ENCODE measurements around the gene MTX3. TPM values are rescaled to one million over a fixed set of nuclear protein-coding genes. Genes with fewer than 3 reads are reported as not detected.
A peak's percentile ranks its signal among the peaks of the same experiment; 100 is the strongest.

MTX3 gene
- total and polyA plus RNA-seq, 2 experiments from 2014 or later: 7.0 to 18.4 TPM

DNA sequence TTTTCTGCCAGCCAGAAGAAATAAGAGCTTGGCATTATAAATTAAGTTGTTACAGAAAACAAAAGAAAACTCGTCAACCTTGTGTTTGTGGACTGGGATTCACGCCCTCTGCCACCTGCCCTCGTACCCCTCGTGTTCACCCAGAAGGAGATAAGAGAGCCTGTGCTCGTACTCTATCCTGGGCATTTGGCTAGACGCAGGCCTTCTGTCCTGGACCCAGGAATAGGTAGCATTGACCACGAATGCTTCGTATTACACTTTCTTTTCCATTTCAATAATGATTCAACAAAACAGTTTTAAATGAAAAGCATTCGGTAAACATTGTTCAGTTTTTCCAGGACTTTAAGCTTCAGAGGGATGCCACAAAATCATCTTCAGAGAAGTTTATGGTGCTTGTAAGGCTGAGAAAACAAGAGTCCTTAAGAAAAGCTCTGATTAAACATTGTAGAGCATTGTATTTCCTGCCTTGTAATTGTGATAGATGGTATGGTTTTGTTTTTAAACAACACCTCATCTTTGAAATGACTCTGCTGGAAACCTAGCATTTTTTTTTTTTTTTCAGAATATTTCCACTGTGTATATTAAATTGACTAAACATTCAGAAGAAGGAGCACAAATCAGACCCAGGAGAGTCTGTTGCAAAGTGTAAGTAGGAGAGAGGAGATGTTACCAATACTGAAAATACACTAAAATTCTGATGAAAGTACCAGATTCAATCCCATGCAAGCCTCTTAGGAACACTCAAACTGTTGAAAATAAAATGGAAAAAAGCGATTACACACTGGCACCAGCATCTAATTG lies 27.6 kb downstream of the MTX3 start:
- TF ChIP-seq EZH2phosphoT487 (IDR thresholded peaks at IDR 0.05; ENCODE audit: insufficient read depth, low read depth) (no peak), EZH2 (IDR thresholded peaks at IDR 0.05; ENCODE audit: insufficient read depth, poor library complexity, severe bottlenecking) (no peak)
- H3K79me2 ChIP-seq (ENCODE audit: insufficient read depth): no peaks in the 10 kb centered on the region
- 50 to 51% methylated on average over 10 of the region's 10 CpGs for WGBS, 2 experiments (ENCODE audit: low coverage in 1 of 2, low lambda C conversion rate in 2 of 2, missing lambda C conversion rate in 2 of 2)
- no peaks in the 10 kb centered on the region for H3K36me3 ChIP-seq (ENCODE audit: low read depth)
- DNase-seq: no peak
- H3K27me3 ChIP-seq (replicated peaks; ENCODE audit: insufficient read depth): no peaks in the 10 kb centered on the region
- no peaks in the 10 kb centered on the region for H4K20me1 ChIP-seq (ENCODE audit: insufficient read depth)
- H3K4me2 ChIP-seq (ENCODE audit: unreplicated experiment): no peak overlapping the region
- no peaks in the 10 kb centered on the region for H3F3A ChIP-seq (ENCODE audit: insufficient read depth)
- no peak overlapping the region for H3K27ac ChIP-seq
- no peak overlapping the region for H3K4me3 ChIP-seq
- peaks cover 11% of the 10 kb centered on the region for H3K4me1 ChIP-seq (ENCODE audit: insufficient read depth)
- no peaks in the 10 kb centered on the region for H3K9me2 ChIP-seq (ENCODE audit: insufficient read depth)
- in situ Hi-C loops (cut with MboI): no loop called here
- H3K9ac ChIP-seq: no peak overlapping the region
- H3K9me3 ChIP-seq (ENCODE audit: low read depth): no peaks in the 10 kb centered on the region
- H2AFZ ChIP-seq: peak overlapping the region; percentile 65; the same call in 1 of the 2 replicates

DNA sequence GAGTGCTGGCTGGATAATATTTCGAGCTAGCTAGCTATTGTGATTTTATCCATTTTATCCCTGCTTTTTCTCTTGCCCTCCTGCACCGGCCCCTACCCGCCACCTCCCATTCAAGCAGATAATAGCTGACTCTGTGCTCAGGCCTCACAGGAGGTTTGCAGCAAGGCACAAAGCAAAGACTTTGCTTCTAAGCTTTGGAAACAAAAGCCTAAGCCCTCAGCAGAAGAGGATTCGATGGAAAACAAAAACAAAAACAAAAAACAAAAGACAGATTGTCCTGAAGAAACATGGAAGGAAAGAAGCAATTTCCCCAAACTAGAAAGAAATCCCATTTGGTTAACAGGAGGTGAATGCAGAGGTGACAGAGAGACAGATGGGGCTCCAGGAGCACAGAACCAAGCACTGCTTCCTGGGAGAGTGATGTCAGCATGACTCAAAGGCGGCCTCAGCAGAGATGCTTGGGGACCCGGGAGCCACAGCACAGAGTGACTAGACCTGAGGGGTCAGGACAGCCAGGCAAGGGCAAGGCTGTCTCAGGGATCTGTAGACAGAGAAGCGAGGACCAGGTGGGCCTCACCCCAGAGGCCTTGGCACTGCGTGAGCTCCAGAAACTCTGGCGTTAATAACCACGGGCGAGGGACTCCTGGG lies 28.4 kb downstream of the MTX3 start:
- no peaks in the 10 kb centered on the region for H3K27me3 ChIP-seq (replicated peaks; ENCODE audit: insufficient read depth)
- no peaks in the 10 kb centered on the region for H3K79me2 ChIP-seq (ENCODE audit: insufficient read depth)
- no peak overlapping the region for H3K27ac ChIP-seq
- H3K9me2 ChIP-seq (ENCODE audit: insufficient read depth): no peaks in the 10 kb centered on the region
- 53 to 54% methylated on average over 11 of the region's 11 CpGs for WGBS, 2 experiments (ENCODE audit: low coverage in 1 of 2, low lambda C conversion rate in 2 of 2, missing lambda C conversion rate in 2 of 2)
- H3K4me2 ChIP-seq (ENCODE audit: unreplicated experiment): no peak overlapping the region
- H2AFZ ChIP-seq: peak overlapping the region; percentile 65
- H3K9me3 ChIP-seq (ENCODE audit: low read depth): no peaks in the 10 kb centered on the region
- peaks cover 11% of the 10 kb centered on the region for H3K4me1 ChIP-seq (ENCODE audit: insufficient read depth)
- DNase-seq: peak; percentile 72
- H3K36me3 ChIP-seq (ENCODE audit: low read depth): no peaks in the 10 kb centered on the region
- in situ Hi-C loops (cut with MboI): no loop called here
- H3K9ac ChIP-seq: no peak overlapping the region
- no peak overlapping the region for H3K4me3 ChIP-seq
- no peaks in the 10 kb centered on the region for H3F3A ChIP-seq (ENCODE audit: insufficient read depth)
- TF ChIP-seq EZH2phosphoT487 (IDR thresholded peaks at IDR 0.05; ENCODE audit: insufficient read depth, low read depth) (no peak), EZH2 (IDR thresholded peaks at IDR 0.05; ENCODE audit: insufficient read depth, poor library complexity, severe bottlenecking) (no peak)
- no peaks in the 10 kb centered on the region for H4K20me1 ChIP-seq (ENCODE audit: insufficient read depth)

DNA sequence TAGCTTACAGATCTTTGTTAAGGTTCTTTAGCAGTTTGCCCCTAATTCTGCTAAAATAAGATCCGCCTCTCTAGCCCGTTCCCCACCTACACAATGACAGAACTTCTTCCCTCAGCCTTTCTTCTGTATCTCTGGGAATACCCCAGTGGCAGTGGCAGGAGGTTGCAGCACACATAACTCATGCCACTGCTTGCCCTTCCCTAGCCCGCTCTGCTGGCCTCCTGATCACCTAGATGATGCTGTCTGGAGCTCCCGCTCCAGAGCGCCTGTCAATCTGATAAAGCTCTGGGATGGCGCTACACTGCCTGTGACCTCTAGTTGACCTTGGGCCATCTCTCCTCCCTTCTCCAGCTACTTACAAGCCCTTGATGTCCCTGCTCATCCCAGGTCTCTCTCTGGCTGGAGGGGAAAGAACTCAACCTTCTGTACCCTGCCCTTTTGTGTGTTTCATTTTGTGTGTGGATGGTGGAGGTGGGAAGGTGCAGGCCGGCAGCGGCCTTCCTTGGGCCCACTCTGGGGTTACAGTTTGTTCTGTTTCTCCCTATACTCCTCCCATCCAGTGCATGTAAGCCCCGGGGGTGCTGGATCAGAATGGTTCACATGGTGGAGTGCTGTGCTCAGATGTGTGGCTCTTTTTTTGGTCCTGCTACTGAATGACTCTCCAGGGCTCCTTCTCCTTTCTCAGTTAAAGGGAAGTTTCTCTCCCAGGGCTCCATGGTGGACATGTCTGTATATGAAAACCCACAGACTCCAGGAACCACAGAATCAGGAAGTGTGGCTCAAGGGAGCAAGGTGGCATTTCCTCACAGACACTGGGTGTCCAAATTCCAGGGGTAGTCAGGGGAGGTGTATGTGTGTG lies 29.1 kb downstream of the MTX3 start:
- Histone ChIP-seq H3K36me3 (ENCODE audit: low read depth) (no peaks in the 10 kb centered on the region), H3K4me2 (ENCODE audit: unreplicated experiment) (no peak overlapping the region), H2AFZ (peak overlapping the region; percentile 65), H3K4me3 (no peak overlapping the region), H3F3A (ENCODE audit: insufficient read depth) (peaks cover 2% of the 10 kb centered on the region; the same call in 1 of the 2 replicates), H3K9me2 (ENCODE audit: insufficient read depth) (no peaks in the 10 kb centered on the region), H3K27ac (no peak overlapping the region), H4K20me1 (ENCODE audit: insufficient read depth) (no peaks in the 10 kb centered on the region), H3K79me2 (ENCODE audit: insufficient read depth) (no peaks in the 10 kb centered on the region), H3K27me3 (replicated peaks; ENCODE audit: insufficient read depth) (no peaks in the 10 kb centered on the region), H3K9me3 (ENCODE audit: low read depth) (no peaks in the 10 kb centered on the region), H3K4me1 (ENCODE audit: insufficient read depth) (peaks cover 11% of the 10 kb centered on the region), H3K9ac (no peak overlapping the region)
- TF ChIP-seq EZH2phosphoT487 (IDR thresholded peaks at IDR 0.05; ENCODE audit: insufficient read depth, low read depth): no peak
- no peak for TF ChIP-seq EZH2 (IDR thresholded peaks at IDR 0.05; ENCODE audit: insufficient read depth, poor library complexity, severe bottlenecking)
- WGBS, 2 experiments (ENCODE audit: low coverage in 1 of 2, low lambda C conversion rate in 2 of 2, missing lambda C conversion rate in 2 of 2): 82% methylated on average over 9 of the region's 9 CpGs
- no peak for DNase-seq
- in situ Hi-C loops (cut with MboI): no loop called here

DNA sequence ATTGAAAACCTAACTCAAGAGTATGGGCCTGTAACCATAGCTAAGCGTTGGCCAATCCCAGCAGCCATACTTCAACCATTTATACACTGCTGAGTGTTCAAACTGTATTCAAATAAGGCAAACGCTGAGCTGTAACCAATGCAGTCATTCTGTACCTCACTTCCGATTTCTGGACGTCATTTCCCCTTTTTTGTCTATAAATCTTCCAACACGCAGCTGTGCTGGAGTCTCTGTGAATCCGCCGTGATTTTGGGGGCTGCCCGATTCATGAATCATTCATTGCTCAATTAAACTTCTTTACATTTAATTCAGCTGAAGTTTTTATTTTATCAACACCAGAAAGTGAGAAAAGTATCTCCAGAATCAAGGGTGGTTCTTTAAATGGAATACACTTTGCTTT lies 31.7 kb downstream of the MTX3 start:
- H3K36me3 ChIP-seq (ENCODE audit: low read depth): no peaks in the 10 kb centered on the region
- no peak overlapping the region for H3K4me3 ChIP-seq
- H2AFZ ChIP-seq: no peak overlapping the region
- no peak overlapping the region for H3K9ac ChIP-seq
- H3K4me2 ChIP-seq (ENCODE audit: unreplicated experiment): no peak overlapping the region
- in situ Hi-C loops (cut with MboI): no loop called here
- no peaks in the 10 kb centered on the region for H3K9me2 ChIP-seq (ENCODE audit: insufficient read depth)
- no peaks in the 10 kb centered on the region for H3K9me3 ChIP-seq (ENCODE audit: low read depth)
- DNase-seq: no peak
- no peaks in the 10 kb centered on the region for H3K27me3 ChIP-seq (replicated peaks; ENCODE audit: insufficient read depth)
- peaks cover 22% of the 10 kb centered on the region for H3K4me1 ChIP-seq (ENCODE audit: insufficient read depth)
- H3K79me2 ChIP-seq (ENCODE audit: insufficient read depth): no peaks in the 10 kb centered on the region
- peaks cover 18% of the 10 kb centered on the region for H3F3A ChIP-seq (ENCODE audit: insufficient read depth)
- H3K27ac ChIP-seq: no peak overlapping the region
- no peaks in the 10 kb centered on the region for H4K20me1 ChIP-seq (ENCODE audit: insufficient read depth)
- WGBS, 2 experiments (ENCODE audit: low coverage in 1 of 2, low lambda C conversion rate in 2 of 2, missing lambda C conversion rate in 2 of 2): 80 to 82% methylated on average over 8 of the region's 8 CpGs
- no peak for TF ChIP-seq EZH2phosphoT487 (IDR thresholded peaks at IDR 0.05; ENCODE audit: insufficient read depth, low read depth)
- no peak for TF ChIP-seq EZH2 (IDR thresholded peaks at IDR 0.05; ENCODE audit: insufficient read depth, poor library complexity, severe bottlenecking)

Measured in GM23248 (cell line).